CMK (cell line): ENCODE measurements around the gene ANKRD1.
"Not testable (repeated sequence)": the region's sequence is repeated elsewhere in the genome, so short reads cannot be mapped to it uniquely, and the experiment has no call there.

ENCODE experiments used
- DNase-seq: peaks from one replicate; pipeline ENCODE4 v3.0.0-alpha.2; 2010; ENCODE audit warnings: low read depth

The ANKRD1 gene

GRCh38 chr10:90912174-90912573 lies 8.7 kb downstream of the ANKRD1 start:
- no peak for DNase-seq

GRCh38 chr10:90911133-90912051 lies 9.5 kb downstream of the ANKRD1 start:
- DNase-seq = peak; percentile 32

GRCh38 chr10:90906596-90906995 lies 14.3 kb downstream of the ANKRD1 start:
- no peak for DNase-seq

GRCh38 chr10:90905925-90906324 lies 15.0 kb downstream of the ANKRD1 start:
- DNase-seq = no peak

GRCh38 chr10:90896916-90897315 lies 24.0 kb downstream of the ANKRD1 start:
- not testable (repeated sequence) for DNase-seq

GRCh38 chr10:90893190-90893589 lies 27.7 kb downstream of the ANKRD1 start:
- DNase-seq = no peak

GRCh38 chr10:90890347-90890746 lies 30.5 kb downstream of the ANKRD1 start:
- no peak for DNase-seq

GRCh38 chr10:90889636-90890035 lies 31.3 kb downstream of the ANKRD1 start:
- DNase-seq = no peak

- DNase-seq = no peak
Measured at GRCh38 chr10:90888387-90888786, 32.5 kb downstream of the ANKRD1 start.

- no peak for DNase-seq
Measured at GRCh38 chr10:90887555-90887954, 33.3 kb downstream of the ANKRD1 start.

GRCh38 chr10:90885176-90885575 lies 35.7 kb downstream of the ANKRD1 start:
- DNase-seq = no peak

GRCh38 chr10:90884431-90884830 lies 36.5 kb downstream of the ANKRD1 start:
- no peak for DNase-seq

GRCh38 chr10:90880059-90880719 lies 40.7 kb downstream of the ANKRD1 start:
- not testable (repeated sequence) for DNase-seq

- no peak for DNase-seq
Measured at GRCh38 chr10:90879062-90879461, 41.8 kb downstream of the ANKRD1 start.

GRCh38 chr10:90872648-90873020 lies 48.3 kb downstream of the ANKRD1 start:
- no peak for DNase-seq

- peak; percentile 51 for DNase-seq
Measured at GRCh38 chr10:90871766-90872647, 48.9 kb downstream of the ANKRD1 start, which contains the start of gene RPP30. TSS of gene RPP30 (plus strand) at chr10:90871974. CDS start at chr10:90871987, 13 bp downstream.

- DNase-seq = peak; percentile 60
Measured at GRCh38 chr10:90871279-90871765, 49.6 kb downstream of the ANKRD1 start.

- no peak for DNase-seq
Measured at GRCh38 chr10:90866050-90866598, 54.8 kb downstream of the ANKRD1 start.

GRCh38 chr10:90865401-90865800 lies 55.5 kb downstream of the ANKRD1 start:
- no peak for DNase-seq

- DNase-seq = no peak
Measured at GRCh38 chr10:90862908-90863514, 57.9 kb downstream of the ANKRD1 start.
